Endothelial cell of umbilical vein (primary cell): ENCODE data around the gene GRK5. TPM values are rescaled to one million over a fixed set of nuclear protein-coding genes. Genes with fewer than 3 reads are reported as not detected.

Experiments used
- BruUV-seq: library from RNA; stranded (reverse); fragments of 400-500 nt; replicated peaks from 2 replicates; lab custom pipeline; 2021; lab: Mats Ljungman, UMichigan
- CTCF ChIA-PET: fragments of 300-600, 350-600 bp; sonication (Branson Sonifier 250); formaldehyde crosslinking; loops from one replicate; lab custom pipeline; 2021; ENCODE audit warnings: antibody characterized with exemption, inconsistent platforms; lab: Charles Lee
- POLR2A ChIA-PET: fragments of 300-600, 350-600 bp; sonication (Branson Sonifier 250); formaldehyde crosslinking; loops from one replicate; lab custom pipeline; 2021; ENCODE audit warnings: antibody characterized with exemption, inconsistent platforms; lab: Charles Lee
- DNase-seq: peaks from one replicate; pipeline ENCODE4 v3.0.0-alpha.2; 2011; ENCODE audit warnings: low read depth, low spot score
- FAIRE-seq: peaks from 2 replicates; lab custom pipeline; 2011; peaks lifted over from hg19 to GRCh38; lab: Jason Lieb, UNC
- H2AFZ ChIP-seq: 2 replicates; pipeline ENCODE4 v1.6.0; 2012; ENCODE audit warnings: low read depth, low read length, control low read depth, inconsistent platforms
- H3K27ac ChIP-seq: 2 replicates; pipeline ENCODE4 v1.5.1; 2011; ENCODE audit warnings: low read depth, mild to moderate bottlenecking, control low read depth, low read length, moderate library complexity; ENCODE audit not compliant: insufficient read depth
- H3K27me3 ChIP-seq, 2 experiments: 2 replicates each; pipeline versions ENCODE4 v1.6.0 to v1.6.1; 2011; ENCODE audit warnings: low read length in 2 of 2, mixed read lengths in 1 of 2; ENCODE audit not compliant: control insufficient read depth in 2 of 2, insufficient read depth in 2 of 2
- H3K36me3 ChIP-seq, 2 experiments: 2 replicates in 1 of 2; 3 replicates in 1 of 2; pipeline ENCODE4 v1.5.1; 2011; ENCODE audit warnings: low read length in 2 of 2, mild to moderate bottlenecking in 1 of 2, moderate library complexity in 1 of 2; ENCODE audit not compliant: control insufficient read depth in 2 of 2, insufficient read depth in 2 of 2; ENCODE audit errors: extremely low read depth in 1 of 2
- H3K4me1 ChIP-seq: 3 replicates; pipeline ENCODE4 v1.5.1; 2011; ENCODE audit warnings: mild to moderate bottlenecking, low read length; ENCODE audit not compliant: control insufficient read depth, insufficient read depth; ENCODE audit errors: extremely low read depth
- H3K4me2 ChIP-seq: 2 replicates; pipeline ENCODE4 v1.6.1; 2011; ENCODE audit warnings: low read length, control low read depth, mixed read lengths; ENCODE audit not compliant: insufficient read depth
- H3K4me3 ChIP-seq, 3 experiments: fragments of 200-600 bp in 1 of 3; sonication (generic), shearing (Covaris generic) in 1 of 3; replicated peaks in 1 of 3; 2 replicates each; pipeline ENCODE4 v1.5.1; 2011 to 2016; ENCODE audit warnings: control low read depth in 3 of 3, low read length in 3 of 3, mild to moderate bottlenecking in 2 of 3, inconsistent platforms in 1 of 3, low read depth in 1 of 3, moderate library complexity in 1 of 3; ENCODE audit not compliant: insufficient read depth in 1 of 3
- H3K79me2 ChIP-seq: 2 replicates; pipeline ENCODE4 v1.6.0; 2012; ENCODE audit warnings: low read length, inconsistent platforms; ENCODE audit not compliant: control insufficient read depth, insufficient read depth
- H3K9ac ChIP-seq: replicated peaks from 2 replicates; pipeline ENCODE3; 2011; ENCODE audit warnings: low read length, control low read depth; ENCODE audit not compliant: insufficient read depth; ENCODE audit errors: extremely low read depth
- H3K9me1 ChIP-seq: replicated peaks from 3 replicates; pipeline ENCODE4 v1.6.0; 2011; ENCODE audit warnings: mild to moderate bottlenecking, low read length; ENCODE audit not compliant: control insufficient read depth, insufficient read depth; ENCODE audit errors: extremely low read depth
- H3K9me3 ChIP-seq: replicated peaks from 2 replicates; pipeline ENCODE4 v1.5.1; 2012; ENCODE audit warnings: low read length, inconsistent platforms; ENCODE audit not compliant: control insufficient read depth, insufficient read depth
- H4K20me1 ChIP-seq: replicated peaks from 2 replicates; pipeline ENCODE3; 2011; ENCODE audit warnings: mild to moderate bottlenecking, low read length; ENCODE audit not compliant: control insufficient read depth, insufficient read depth; ENCODE audit errors: extremely low read depth
- CTCF ChIP-seq, 2 donors: IDR thresholded peaks; 1 replicate in 1 of 2; 2 replicates in 1 of 2; pipeline ENCODE4 v1.5.1; 2011; ENCODE audit warnings: low read length in 2 of 2, mild to moderate bottlenecking in 2 of 2, moderate library complexity in 2 of 2, control low read depth in 1 of 2, inconsistent platforms in 1 of 2, low read depth in 1 of 2; ENCODE audit not compliant: insufficient read depth in 1 of 2; ENCODE audit errors: extremely low read depth in 1 of 2
- EZH2 ChIP-seq: IDR thresholded peaks from 2 replicates; pipeline ENCODE4 v1.6.1; 2012; ENCODE audit warnings: borderline replicate concordance, low read depth, mild to moderate bottlenecking, moderate library complexity, low read length, inconsistent platforms; ENCODE audit not compliant: severe bottlenecking
- FOS ChIP-seq: IDR thresholded peaks from 2 replicates; pipeline ENCODE4 v1.6.1; 2011; ENCODE audit warnings: mild to moderate bottlenecking, low read length, moderate library complexity, borderline replicate concordance; ENCODE audit not compliant: insufficient read depth
- GATA2 ChIP-seq: IDR thresholded peaks from 2 replicates; pipeline ENCODE4 v1.7.0; 2011; ENCODE audit warnings: low read depth, mild to moderate bottlenecking, moderate library complexity, mixed read lengths, low read length; ENCODE audit not compliant: insufficient read length, insufficient read depth
- JUN ChIP-seq: IDR thresholded peaks from 2 replicates; pipeline ENCODE4 v1.6.1; 2011; ENCODE audit warnings: borderline replicate concordance, low read depth; ENCODE audit not compliant: insufficient read length, insufficient read depth
- MAX ChIP-seq: IDR thresholded peaks from 2 replicates; pipeline ENCODE4 v1.6.1; 2011; ENCODE audit not compliant: insufficient read depth, insufficient read length
- MYC ChIP-seq: IDR thresholded peaks from one replicate; pipeline ENCODE4 v1.6.1; 2011; ENCODE audit warnings: mild to moderate bottlenecking, low read depth, low read length
- POLR2A ChIP-seq: IDR thresholded peaks from 2 replicates; pipeline ENCODE4 v1.6.1; 2012; ENCODE audit warnings: low read depth, mild to moderate bottlenecking, control low read depth, low read length
- POLR2AphosphoS5 ChIP-seq: IDR thresholded peaks from 2 replicates; pipeline ENCODE4 v1.6.1; 2012; ENCODE audit warnings: low read depth, mild to moderate bottlenecking, control low read depth, low read length, moderate library complexity; ENCODE audit not compliant: insufficient read depth
- dilution Hi-C: fragments of 300-500 bp; cut with MboI; formaldehyde crosslinking; loops from one replicate; pipeline ENCODE4 v1.15.0; 2019; ENCODE audit warnings: low sequenced_read_pairs; ENCODE audit not compliant: extremely low pct_ligation_motif_present
- intact Hi-C: fragments of 100-400 bp; cut with micrococcal nuclease; formaldehyde crosslinking; loops from one replicate; pipeline ENCODE4 v1.10.0; 2022
- polyA plus RNA-seq, 4 experiments: library from polyadenylated mRNA; depleted of rRNA in 3 of 4; stranded (reverse) in 3 of 4; unstranded in 1 of 4; fragments of >200 nt; gene quantifications; 2 replicates each; pipeline versions ENCODE4 v1.2.1 to v1.2.3, GENCODE V29; 2011 to 2012; ENCODE audit warnings: missing spikeins in 1 of 4
- total RNA-seq: library from RNA; stranded (reverse); gene quantifications from 2 replicates; pipeline ENCODE4 v1.2.3, GENCODE V29; 2021

Gene GRK5
- total and polyA plus RNA-seq, 2 donors (not counting 3 experiments of a cell fraction or from before 2014, with no cell fraction given) = 13.1 to 29.5 TPM

- POLR2A ChIA-PET = no interaction called here
- no peaks in the 10 kb centered on the region for H3K36me3 ChIP-seq
- H3K27me3 ChIP-seq = no peaks in the 10 kb centered on the region
- H4K20me1 ChIP-seq = no peaks in the 10 kb centered on the region
- intact Hi-C loops (no loop called here), dilution Hi-C loops (no loop called here)
- H3K9me1 ChIP-seq = no peaks in the 10 kb centered on the region
- CTCF ChIA-PET = no interaction called here
- no peak overlapping the region for H3K9ac ChIP-seq
- H3K79me2 ChIP-seq = no peaks in the 10 kb centered on the region
- H3K4me1 ChIP-seq = no peaks in the 10 kb centered on the region
- BruUV-seq = no TSS peak
- no peak overlapping the region for H3K4me2 ChIP-seq
- no peak for FAIRE-seq
- no peak overlapping the region for H2AFZ ChIP-seq
- DNase-seq = no peak
- TF ChIP-seq POLR2A (no peak), MAX (no peak), EZH2 (no peak), CTCF (IDR thresholded peaks at IDR 0.05; ENCODE audit: extremely low read depth in 1 of 2, insufficient read depth in 1 of 2, low read depth in 1 of 2, low read length in 2 of 2) (no peak), GATA2 (no peak), JUN (no peak), POLR2AphosphoS5 (no peak), FOS (no peak), MYC (no peak)
- no peak overlapping the region for H3K27ac ChIP-seq
- no peak overlapping the region for H3K4me3 ChIP-seq
- H3K9me3 ChIP-seq = no peaks in the 10 kb centered on the region
Observed at GRCh38 chr10:119497243-119497642, 289.9 kb downstream of the GRK5 start.
